HG03103 (cell line): ENCODE results near the gene ANKRD6.

Experiments used
- ATAC-seq: cut with Tn5 transposase; IDR thresholded peaks from one replicate; pipeline ENCODE4 v1.9.1; 2021; ENCODE audit warnings: low read depth; ENCODE audit not compliant: unreplicated experiment

Gene ANKRD6

DNA sequence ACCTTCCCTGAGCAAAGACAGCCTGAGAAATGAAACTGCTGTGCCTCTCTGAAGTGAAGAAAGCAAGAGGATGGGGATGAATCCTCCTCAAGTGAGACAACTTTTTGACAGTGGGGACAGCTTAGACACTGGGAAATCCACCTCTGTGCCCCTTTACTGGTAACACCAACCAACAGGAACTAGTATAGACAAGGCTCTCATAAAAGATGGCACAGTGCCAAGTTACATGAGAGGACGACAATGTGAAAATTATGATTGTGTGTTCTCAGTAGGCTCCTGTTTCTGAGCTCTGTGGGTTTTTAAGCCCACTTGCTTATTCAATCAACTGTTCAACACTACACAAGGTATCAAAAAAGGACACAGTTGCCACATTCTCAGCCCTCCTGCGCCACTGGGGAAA, 247.2 kb downstream of the ANKRD6 start:
- no peak for ATAC-seq

DNA sequence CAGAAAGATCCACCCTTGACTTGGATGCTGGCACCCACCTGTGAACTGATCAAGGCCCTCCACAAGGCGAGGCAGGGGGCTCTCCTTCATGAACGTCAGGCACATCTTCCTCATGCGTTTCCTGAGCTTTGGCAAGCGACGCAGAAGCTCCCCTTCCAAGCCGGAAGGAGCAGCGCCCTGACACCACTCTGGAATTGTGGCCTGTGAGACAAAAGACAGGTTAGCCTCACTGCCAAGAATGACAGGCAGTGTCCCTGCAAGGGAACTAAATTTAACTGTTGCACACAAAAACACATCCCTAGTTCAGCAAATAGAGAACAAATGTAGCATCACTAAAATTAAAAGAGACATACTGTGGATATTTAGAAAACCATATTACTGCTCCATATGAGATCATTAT, 247.6 kb downstream of the ANKRD6 start:
- ATAC-seq, result no peak

DNA sequence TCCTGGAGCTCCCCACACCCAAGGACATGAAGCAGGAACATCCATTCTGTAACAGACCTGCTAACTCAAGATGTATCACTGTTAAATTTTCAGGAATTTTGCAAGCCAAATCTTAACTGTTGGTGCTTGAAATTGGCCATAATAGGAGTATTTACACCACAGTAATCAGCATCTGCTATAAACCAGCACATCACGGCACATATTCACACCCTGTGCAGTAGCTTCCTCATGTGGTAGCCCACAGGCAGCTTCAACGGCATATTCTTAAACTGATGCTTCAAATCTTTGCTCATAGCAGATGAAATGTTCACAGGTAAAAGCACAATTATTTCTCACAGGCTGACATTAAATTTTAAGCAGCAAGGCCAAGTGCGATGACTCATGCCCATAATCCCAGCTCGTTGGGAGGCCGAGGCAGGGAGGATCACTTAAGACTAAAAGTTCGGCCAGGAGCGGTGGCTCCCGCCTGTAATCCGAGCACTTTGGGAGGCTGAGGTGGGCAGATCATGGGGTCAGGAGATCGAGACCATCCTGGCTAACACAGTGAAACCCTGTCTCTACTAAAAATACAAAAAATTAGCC, 249.1 kb downstream of the ANKRD6 start:
- no peak for ATAC-seq

DNA sequence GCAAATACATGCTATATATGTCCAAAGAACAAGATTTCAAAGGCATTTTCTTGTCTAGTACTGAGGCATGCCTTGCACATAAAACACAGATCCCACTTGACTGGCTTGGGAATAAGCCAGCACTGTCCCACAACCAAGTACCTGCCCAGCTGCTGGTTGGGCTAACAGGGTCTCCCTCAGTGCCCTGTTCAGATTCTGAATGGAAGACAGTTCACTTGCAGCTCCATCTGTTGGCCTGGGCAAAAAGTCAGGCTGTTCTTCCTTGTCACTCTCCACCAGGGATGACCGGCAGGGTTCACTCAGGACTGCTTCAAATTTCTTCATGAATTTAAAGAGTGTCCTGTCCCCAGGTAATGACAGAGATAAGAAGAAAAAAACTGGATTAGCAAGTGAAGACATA, 250.0 kb downstream of the ANKRD6 start:
- ATAC-seq, result no peak
